ENCODE results near the gene DIO3. TPM values are rescaled to one million over a fixed set of nuclear protein-coding genes. Genes with fewer than 3 reads are reported as not detected.

The DIO3 gene
- total and polyA plus RNA-seq, 4 donors = 0.91 to 7.1 (median 1.4) TPM

DNA sequence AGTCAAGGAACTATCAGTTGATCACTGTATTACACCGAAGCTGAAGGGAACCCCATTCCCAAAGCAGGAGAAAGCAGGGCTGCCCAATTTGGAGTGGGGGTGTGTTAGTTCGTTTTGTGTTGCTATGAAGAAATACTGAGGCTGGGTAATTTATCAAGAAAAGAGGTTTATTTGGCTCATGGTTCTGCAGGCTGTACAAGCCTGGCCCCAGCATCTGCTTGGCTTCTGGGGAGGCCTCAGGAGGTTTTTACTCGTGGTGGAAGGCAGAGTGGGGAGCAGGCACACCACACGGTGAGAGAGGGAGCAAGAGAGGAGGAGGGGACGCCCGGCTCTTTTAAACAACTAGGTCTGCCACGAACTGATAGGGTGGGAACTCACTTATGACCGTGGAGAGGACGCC, 16.7 kb upstream of the DIO3 start:
- no peak overlapping the region for H3K4me3 ChIP-seq
- H3K27me3 ChIP-seq (ENCODE audit: control insufficient read depth in 3 of 3, insufficient read depth in 3 of 3, low read length in 2 of 3) = peaks cover 0 to 3% (median 0%) of the 10 kb centered on the region in 3 donors
- DNase-seq (no peak), ATAC-seq (ENCODE audit: insufficient read depth, low FRiP score) (no peak)
- H3K9ac ChIP-seq (ENCODE audit: insufficient read depth in 1 of 2, low read length in 2 of 2) = no peak overlapping the region
- H3K36me3 ChIP-seq (ENCODE audit: control insufficient read depth in 4 of 4, insufficient read depth in 4 of 4, low read length in 4 of 4) = no peaks in the 10 kb centered on the region
- WGBS, 2 donors = 85 to 86% methylated on average over 9 of the region's 9 CpGs
- H3K27ac ChIP-seq (ENCODE audit: low read depth in 1 of 2, low read length in 1 of 2) = no peak overlapping the region
- H3K4me1 ChIP-seq (ENCODE audit: control insufficient read depth in 5 of 5, insufficient read depth in 5 of 5, low read length in 5 of 5) = no peaks in the 10 kb centered on the region
- peaks cover 0 to 5% (median 0%) of the 10 kb centered on the region in 4 donors for H3K9me3 ChIP-seq (ENCODE audit: control insufficient read depth in 4 of 4, insufficient read depth in 3 of 4, low read length in 3 of 4)
- TF ChIP-seq CTCF (IDR thresholded peaks at IDR 0.05; ENCODE audit: control extremely low read depth, extremely low read depth) = no peak

GRCh38 chr14:101546706-101547105, 14.6 kb upstream of the DIO3 start:
- no peak for DNase-seq
- Histone ChIP-seq H3K4me3 (no peak overlapping the region), H3K9ac (ENCODE audit: insufficient read depth in 1 of 2, low read length in 2 of 2) (no peak overlapping the region), H3K36me3 (ENCODE audit: control insufficient read depth in 4 of 4, insufficient read depth in 4 of 4, low read length in 4 of 4) (no peaks in the 10 kb centered on the region), H3K27me3 (ENCODE audit: control insufficient read depth in 3 of 3, insufficient read depth in 3 of 3, low read length in 2 of 3) (no peaks in the 10 kb centered on the region), H3K27ac (ENCODE audit: low read depth in 1 of 2, low read length in 1 of 2) (no peak overlapping the region), H3K9me3 (ENCODE audit: control insufficient read depth in 4 of 4, insufficient read depth in 3 of 4, low read length in 3 of 4) (peaks cover 0 to 5% (median 0%) of the 10 kb centered on the region in 4 donors), H3K4me1 (ENCODE audit: control insufficient read depth in 5 of 5, insufficient read depth in 5 of 5, low read length in 5 of 5) (no peaks in the 10 kb centered on the region)
- no peak for TF ChIP-seq CTCF (IDR thresholded peaks at IDR 0.05; ENCODE audit: control extremely low read depth, extremely low read depth)
- ATAC-seq (ENCODE audit: insufficient read depth, low FRiP score) = no peak
- 84 to 87% methylated on average over 11 of the region's 11 CpGs for WGBS, 2 donors

- WGBS, 2 donors = 88 to 96% methylated on average over 10 of the region's 10 CpGs
- TF ChIP-seq CTCF (IDR thresholded peaks at IDR 0.05; ENCODE audit: control extremely low read depth, extremely low read depth) = no peak
- Histone ChIP-seq H3K9me3 (ENCODE audit: control insufficient read depth in 4 of 4, insufficient read depth in 3 of 4, low read length in 3 of 4) (peaks cover 0 to 5% (median 0%) of the 10 kb centered on the region in 4 donors), H3K9ac (ENCODE audit: insufficient read depth in 1 of 2, low read length in 2 of 2) (no peak overlapping the region), H3K4me3 (no peak overlapping the region), H3K36me3 (ENCODE audit: control insufficient read depth in 4 of 4, insufficient read depth in 4 of 4, low read length in 4 of 4) (no peaks in the 10 kb centered on the region), H3K27ac (ENCODE audit: low read depth in 1 of 2, low read length in 1 of 2) (no peak overlapping the region), H3K4me1 (ENCODE audit: control insufficient read depth in 5 of 5, insufficient read depth in 5 of 5, low read length in 5 of 5) (no peaks in the 10 kb centered on the region), H3K27me3 (ENCODE audit: control insufficient read depth in 3 of 3, insufficient read depth in 3 of 3, low read length in 2 of 3) (no peaks in the 10 kb centered on the region)
- no peak for DNase-seq
- no peak for ATAC-seq (ENCODE audit: insufficient read depth, low FRiP score)
Observed at GRCh38 chr14:101547107-101547738, 14.1 kb upstream of the DIO3 start.
